Fibroblast of skin of scalp (primary cell): ENCODE data around the gene DHRSX.

Experiments
- DNase-seq: peaks from one replicate; pipeline ENCODE4 v3.0.0-alpha.2; 2013

DHRSX gene

DNA sequence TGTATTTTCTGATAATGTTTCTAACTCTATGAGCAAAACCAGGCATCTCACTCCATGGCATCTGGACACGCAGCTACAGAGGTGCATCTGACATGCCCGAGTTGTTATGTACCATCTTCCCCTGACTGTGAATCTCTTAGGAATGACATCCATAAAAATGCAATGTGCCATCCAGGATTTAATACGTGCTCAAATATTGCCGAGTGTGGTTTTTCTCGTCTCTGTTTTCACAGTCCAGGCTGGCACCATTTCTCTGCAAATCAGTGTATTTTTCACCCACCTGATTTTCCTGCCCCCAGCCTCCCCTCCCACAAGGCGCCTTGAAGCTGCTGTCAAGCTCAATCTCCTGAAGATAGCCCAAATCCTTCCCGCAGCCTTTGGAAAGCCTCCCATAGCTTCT, 154.6 kb downstream of the DHRSX start:
- DNase-seq = no peak

DNA sequence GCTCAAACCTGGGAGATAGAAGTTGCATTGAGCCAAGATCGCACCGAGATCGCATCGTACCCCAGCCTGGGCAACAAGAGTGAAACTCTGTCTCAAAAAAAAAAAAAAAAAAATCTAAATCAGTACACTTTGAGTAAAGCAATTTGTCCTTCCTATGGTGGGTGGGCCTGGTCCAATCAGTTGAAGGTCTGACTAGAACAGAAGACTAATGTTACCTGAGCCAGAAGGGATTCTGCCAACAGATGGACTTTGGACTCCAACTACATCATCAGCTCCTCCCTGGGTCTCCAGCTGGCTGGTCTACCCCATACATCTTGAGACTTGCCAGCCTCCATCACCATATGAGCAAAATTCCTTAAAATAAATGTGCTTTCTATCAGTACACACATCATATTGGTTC, 155.2 kb downstream of the DHRSX start:
- DNase-seq = no peak

DNA sequence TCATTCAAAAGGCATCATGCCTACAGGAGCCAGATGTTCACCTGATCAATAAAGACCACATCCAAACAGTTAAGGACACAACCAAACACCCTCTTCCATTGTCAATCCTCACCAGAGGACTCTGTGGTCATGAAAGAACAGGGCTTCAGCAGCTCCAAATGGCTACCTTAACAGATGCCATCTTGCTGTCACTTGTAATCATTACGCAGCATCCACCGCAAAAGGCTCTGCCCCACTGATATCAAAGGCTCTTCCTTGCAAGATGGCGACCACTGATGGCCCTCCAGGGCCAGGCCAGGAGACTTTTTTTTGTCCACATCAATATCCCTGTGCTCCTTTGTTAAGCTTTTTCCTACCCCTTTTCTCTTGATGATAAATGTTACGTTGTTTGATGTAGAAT, 157.4 kb downstream of the DHRSX start:
- no peak for DNase-seq

DNA sequence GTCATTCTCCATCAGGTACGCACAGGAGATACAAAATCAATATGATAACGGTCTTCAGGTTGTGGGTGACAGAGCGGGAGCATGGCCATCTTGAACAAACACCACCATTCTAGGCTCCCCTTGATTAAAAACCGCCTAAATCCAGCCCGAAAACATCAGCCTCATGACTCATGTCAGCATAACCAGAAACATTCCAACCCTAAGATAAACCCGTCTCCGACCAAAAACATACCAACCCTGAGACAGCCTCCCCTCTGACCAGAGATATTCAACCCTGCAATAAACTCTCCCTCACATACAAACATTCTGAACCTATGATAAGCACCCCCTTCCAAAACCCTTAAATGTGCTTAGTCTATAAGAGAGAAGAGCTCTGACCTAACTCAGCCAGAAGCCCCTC, 157.9 kb downstream of the DHRSX start:
- DNase-seq = peak; percentile 84

DNA sequence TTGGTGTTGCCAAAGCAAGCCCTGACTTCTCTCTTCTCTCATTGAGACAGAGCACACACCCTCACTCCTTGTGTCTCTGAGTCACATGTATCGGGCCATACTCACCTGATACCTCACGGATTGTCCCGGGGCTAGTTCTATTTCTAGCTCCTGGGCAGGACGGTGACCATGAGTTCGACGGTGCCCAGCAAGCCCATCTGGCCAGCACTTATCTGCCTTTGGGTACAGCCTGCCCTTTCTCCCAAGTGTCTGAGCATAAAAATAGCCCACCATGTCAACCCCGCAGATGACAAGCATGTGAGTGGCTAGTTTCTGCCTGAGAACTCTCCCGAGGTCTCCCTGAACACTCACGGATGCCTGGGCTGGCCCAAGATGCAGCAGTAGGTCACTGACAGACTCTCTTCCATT, 158.5 kb downstream of the DHRSX start:
- DNase-seq = no peak

DNA sequence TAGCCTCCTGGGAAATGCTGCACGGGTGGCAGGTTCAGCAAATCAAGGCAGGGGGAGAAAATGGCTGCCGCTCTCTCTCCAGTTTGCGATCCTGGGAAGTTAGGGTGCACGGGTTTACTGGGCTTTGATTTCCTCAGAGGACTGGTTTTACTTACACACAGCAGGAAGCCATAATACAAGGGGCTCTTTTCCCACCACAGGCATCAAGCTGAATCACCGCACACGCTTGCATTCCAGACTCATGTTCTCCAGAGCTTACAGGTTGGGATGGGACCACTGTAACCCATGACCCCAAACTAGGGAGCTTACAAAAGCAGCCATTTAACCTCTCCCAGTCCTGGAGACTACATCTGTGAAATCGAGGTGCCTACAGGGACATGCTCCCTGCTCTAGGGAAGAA, 159.8 kb downstream of the DHRSX start:
- peak; percentile 62 for DNase-seq

DNA sequence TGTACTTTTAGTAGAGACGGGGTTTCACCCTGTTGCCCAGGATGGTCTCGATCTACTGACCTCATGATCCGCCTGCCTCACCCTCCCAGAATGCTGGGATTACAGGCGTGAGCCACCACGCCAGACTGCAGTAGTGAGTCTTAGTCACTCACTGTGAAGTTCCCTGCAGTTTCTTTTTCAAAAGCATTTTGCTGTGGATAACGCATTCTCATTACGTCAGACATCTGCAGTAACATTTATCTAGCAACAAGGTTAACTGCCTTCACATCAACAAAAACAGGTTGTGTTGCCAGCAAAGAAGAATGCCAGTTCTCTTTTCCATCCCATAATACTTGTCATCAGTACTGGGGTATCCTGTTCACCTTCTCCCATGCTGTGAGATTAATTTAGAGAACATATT, 164.6 kb downstream of the DHRSX start:
- no peak for DNase-seq

DNA sequence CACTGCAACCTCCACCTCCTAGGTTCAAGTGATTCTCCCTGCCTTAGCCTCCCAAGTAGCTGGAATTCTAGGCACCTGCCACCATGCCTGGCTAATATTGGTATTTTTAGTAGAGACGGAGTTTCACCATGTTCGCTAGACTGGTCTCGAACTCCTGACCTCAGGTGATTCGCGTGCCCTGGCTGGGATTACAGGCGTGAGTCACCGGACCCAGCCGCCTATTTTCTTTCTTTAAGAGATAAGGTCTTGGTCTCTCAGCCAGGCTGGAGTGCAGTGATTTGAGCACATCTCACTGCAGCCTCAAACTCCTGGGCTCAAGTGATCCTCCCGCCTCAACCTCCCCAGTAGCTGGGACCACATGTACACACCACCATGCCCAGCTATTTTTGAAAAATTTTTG, 166.5 kb downstream of the DHRSX start:
- no peak for DNase-seq

DNA sequence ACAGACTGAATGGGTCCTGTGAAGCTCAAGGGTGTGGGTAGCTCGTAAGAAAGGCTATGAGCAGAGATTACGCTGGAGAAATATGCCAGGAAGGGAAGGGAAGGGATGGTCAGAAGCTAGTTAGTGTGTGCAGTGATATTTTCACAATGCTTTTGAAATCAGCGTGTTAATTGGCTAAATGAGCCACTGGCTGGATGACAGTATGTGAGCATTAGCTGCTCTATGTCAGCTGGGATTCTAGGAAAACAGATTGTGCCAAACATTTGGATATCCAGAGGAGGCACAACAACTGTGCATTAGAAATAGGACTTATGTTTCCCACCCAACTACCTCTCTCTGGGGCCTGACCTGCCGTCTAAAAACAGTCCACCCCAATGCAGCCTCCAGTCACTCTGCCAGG, 168.5 kb downstream of the DHRSX start:
- no peak for DNase-seq

DNA sequence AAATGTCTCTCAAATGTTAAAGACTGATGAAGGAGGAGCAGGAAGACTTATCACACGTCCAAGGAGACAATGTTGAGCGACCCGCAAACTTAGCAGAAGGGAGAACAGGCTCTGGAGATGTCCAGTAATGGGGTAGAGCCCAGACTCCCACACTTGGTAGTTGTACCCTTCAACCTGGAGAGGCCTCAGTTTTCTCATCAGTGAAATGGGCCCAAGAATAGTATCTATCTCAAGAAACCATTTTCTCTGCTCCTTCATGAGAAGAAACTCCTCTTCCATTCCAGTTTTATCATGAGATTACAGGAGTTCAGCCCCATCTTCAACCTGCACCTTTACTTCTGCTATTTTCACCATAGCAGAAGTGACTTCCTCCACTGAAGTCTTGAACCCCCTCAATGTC, 169.9 kb downstream of the DHRSX start:
- DNase-seq = no peak

DNA sequence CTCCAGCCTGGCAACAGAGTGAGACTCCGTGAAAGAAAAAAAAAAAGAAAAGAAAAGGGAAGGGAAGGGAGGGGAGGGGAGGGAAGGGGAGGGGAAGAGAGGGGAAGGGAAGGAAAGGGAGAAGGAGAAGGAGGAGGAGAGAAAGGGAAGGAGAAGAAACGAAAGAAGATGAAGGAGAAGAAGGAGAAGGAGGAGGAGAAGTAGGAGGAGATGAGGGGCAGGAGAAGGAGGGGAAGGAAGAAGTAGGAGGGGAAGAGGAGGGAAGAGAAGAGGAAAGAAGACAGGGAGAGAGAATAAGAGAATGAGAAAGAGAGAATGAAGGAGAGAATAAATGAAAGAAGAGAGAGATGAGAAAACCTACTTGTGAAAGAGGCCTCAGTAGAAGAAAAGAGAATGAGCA, 170.3 kb downstream of the DHRSX start:
- DNase-seq = no peak

DNA sequence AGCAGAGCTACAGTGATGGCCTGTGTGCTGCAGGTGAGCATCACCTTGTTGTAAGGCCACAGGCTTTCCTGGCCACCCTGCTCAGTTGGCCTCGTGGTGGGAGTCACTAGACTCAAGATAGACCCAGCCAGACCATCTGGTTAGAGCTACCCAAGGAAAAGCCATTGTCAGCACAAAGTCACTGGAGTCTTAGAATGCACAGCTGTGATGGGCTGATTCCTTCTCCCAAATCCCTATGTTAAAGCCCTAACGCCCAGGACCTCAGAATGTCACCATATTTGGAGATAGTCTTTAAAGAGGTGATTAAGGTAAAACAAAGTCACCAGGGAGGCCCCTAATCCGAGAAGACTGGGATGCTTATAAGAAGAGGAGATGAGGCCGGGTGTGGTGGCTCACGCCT, 173.4 kb downstream of the DHRSX start:
- DNase-seq = no peak

DNA sequence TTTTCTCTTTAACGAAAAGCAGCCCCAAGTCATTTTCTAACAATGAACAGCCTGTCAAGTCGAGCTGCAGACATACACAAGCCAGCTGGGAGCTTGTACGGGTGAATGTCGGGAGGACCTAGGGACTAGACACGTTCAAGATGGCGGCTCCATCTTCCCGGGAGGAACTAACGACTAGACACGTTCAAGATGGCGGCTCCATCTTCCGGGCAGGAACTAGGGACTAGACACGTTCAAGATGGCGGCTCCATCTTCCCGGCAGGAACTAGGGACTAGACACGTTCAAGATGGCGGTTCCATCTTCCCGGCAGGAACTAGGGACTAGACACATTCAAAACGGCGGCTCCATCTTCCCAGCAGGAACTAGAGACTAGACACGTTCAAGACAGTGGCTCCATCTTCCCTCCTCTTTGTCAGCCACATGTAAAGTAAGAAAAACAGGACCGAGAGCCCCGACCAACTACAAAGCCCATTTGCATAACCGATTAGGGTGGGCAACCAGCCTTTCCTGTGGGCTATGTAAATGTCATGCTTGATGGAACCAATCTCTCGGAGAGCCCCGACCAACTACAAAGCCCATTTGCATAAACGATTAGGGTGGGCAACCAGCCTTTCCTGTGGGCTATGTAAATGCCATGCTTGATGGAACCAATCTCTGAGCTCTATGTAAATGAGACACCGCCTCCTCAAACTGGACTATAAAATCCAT, 175.5 kb downstream of the DHRSX start:
- peak; percentile 23 for DNase-seq

DNA sequence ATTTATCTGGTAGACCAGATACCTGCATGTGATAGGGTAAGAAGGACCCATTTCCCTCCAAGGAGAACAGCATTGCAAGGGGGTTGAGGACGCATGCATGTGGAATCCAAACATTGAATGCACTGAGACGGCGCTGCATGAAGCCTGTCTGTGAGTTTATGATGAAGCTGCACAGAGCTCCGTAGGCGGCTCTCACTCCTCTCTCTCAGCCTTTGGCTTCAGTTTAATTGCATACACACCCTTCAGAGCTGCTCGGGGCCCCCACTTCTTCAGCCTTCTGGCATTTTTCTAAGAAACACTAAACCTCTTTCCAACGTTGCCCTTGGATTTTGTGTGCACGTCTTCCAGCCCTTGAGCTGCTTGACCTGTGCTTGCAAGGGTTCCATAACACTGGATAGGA, 176.6 kb downstream of the DHRSX start:
- DNase-seq = no peak

DNA sequence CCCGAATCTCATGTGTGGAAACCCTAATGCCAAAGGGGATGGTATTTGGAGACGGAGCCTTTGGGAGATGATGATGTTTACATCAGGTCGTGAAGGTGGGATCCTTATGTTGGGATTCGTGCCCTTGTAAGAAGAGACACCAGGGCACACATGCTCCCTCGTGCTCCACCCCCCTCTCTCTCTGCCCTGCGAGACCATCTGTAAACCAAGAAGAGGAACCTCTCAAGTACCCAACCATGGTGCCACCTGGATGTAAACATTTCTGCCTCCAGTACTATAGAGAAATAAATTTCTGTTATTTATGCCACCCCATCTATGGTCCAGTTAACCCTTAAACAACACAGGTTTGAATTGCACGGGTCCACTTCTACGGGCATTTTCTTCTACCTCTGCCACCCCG, 179.4 kb downstream of the DHRSX start:
- no peak for DNase-seq

DNA sequence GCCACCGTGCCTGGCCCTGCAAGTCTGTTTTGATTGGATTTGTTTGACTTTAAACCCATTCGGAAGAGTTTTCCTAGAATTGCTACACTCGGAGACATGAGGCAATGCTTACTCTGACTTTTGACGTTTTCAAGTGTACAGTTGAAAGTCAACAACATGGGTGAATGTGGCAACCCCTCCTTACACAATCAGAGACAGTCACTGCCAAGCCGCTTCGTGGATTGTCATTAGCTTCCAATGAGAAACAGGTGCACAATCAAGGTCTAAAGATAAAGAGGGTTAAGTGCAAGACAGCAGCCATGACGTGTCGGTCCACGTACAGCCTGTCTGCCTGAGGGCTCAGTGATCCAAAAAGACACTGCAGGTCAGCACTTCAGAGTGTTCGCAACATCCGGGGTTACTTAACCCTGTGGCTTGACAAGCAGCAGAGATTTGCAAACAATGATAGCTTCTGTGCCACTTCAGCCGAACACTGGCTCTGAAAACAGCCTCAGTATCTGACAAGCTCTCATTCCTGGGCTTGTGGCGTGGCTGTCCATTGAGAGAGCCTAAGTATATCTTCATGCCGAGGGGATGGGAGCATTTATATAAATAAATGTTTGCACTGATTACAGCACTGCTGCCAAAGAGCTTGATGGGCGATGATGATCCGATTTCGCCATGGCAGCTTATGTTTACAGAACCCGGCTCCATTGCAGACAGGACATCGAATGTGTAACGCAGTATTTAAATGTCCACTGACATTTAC, 180.0 kb downstream of the DHRSX start:
- DNase-seq = no peak

DNA sequence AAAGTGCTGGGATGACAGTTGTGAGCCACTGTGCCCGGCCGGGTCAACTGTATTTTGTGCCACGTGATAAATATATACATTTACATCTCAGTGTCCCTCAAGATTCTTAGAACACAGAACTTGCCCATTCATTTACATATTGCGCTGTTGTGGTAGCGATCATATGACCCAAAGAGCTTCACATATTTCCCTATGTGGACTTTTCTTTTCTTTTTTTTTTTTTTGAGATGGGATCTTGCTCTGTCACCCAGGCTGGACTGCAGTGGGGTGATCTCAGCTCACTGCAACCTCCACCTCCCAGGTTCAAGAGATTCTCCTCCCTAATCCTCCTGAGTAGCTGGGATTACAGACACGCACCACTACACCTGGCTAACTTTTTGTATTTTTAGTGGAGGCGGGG, 180.7 kb downstream of the DHRSX start:
- no peak for DNase-seq

DNA sequence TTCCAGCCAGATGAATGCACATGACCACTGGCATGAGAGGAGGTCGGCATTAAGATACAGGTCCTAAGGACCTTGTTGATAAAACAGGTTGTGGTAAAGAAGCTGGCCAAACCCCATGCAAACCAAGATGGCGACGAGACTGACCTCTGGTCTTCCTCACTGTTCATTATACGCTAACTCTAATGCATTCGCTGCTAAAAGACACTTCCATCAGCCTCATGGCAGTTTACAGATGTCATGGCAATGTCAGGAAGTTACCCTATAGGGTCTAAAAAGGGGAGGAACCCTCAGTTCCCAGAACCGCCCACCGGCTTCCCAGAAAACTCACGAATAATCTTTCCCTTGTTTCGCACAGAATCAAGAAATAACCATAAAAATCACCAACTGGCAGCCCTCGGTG, 182.4 kb downstream of the DHRSX start:
- DNase-seq = no peak

DNA sequence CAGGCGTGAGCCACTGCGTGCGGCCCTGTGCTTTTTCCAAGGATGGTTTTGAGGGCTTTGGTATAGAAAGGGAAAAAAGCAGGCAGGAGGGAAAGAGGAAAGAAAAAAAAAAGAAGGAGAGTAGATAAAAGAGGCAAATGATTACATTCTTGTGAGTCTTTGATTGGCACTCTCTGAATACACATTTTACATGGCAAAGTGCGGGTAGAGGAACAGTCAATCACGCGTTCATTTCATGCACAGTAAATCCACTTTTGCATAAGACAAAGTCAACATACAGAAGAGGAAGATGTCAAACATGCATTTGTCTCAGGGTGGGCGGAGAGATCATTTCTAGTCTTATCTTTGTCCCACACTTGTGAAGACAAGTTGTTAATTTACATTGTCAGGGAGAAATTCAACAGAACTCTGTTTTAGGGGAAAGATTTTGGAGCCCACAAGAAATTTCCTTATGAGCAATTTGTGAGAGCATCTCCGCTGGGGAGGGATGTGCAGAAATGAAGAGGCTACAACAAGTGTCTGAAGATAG, 183.2 kb downstream of the DHRSX start:
- DNase-seq = no peak

DNA sequence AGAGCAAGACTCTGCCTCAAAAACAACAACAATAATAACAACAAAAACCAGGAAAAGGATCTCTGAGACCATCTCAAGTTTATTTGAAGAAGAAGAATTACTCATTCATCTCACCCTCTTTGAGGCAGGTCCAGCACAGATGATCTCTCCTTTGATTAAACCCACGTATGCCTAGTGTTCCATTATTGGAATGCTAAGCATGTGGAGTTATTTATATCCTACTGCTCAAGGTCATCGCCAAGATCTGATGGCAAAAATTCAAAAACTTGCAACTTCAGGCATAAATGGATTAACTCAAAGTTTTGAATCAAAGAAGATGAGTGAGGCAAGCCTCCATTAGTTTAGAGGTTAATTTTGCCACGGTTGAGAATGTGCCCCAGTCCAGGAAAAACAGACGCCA, 184.2 kb downstream of the DHRSX start:
- peak; percentile 17 for DNase-seq

DNA sequence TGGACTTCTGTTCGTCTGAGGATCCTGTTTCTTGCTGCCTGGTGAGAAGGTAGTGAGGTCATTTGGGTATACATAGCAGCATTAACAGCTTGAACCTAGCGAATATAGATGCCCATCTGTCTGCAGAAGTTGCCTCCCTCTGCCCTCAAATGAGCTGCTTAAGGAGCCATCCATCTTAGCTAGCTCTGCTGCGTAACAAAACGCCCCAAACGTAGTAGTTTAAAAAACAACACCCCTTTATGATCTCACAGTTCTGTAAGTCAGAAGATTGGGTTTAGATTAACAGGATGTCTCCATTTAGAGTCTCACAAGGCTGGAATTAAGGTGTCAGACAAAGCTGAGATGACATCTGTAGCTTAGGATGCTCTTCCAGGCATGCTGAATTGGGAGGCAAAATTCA, 185.3 kb downstream of the DHRSX start:
- DNase-seq = no peak

DNA sequence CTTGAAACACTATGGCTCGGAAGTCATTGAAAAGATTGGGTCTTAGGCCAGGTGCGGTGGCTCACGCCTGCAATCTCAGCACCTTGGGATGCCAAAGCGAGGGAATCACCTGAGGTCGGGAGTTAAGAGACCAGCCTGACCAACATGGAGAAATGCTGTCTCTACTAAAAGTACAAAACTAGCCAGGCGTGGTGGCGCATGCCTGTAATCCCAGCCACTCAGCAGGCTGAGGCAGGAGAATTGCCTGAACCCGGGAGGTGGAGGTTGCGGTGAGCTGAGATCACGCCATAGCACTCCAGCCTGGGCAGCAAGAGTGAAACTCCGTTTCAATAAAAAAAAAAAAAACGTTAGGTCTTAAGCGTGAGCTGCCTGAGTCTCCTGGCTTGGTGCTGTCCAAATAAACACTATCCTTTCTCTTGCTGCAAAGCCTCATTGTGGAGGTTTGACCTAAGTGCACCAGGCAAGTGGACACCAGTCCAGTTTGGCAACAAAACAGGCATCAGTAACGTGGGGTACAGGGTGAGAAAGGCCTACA, 185.9 kb downstream of the DHRSX start:
- no peak for DNase-seq

DNA sequence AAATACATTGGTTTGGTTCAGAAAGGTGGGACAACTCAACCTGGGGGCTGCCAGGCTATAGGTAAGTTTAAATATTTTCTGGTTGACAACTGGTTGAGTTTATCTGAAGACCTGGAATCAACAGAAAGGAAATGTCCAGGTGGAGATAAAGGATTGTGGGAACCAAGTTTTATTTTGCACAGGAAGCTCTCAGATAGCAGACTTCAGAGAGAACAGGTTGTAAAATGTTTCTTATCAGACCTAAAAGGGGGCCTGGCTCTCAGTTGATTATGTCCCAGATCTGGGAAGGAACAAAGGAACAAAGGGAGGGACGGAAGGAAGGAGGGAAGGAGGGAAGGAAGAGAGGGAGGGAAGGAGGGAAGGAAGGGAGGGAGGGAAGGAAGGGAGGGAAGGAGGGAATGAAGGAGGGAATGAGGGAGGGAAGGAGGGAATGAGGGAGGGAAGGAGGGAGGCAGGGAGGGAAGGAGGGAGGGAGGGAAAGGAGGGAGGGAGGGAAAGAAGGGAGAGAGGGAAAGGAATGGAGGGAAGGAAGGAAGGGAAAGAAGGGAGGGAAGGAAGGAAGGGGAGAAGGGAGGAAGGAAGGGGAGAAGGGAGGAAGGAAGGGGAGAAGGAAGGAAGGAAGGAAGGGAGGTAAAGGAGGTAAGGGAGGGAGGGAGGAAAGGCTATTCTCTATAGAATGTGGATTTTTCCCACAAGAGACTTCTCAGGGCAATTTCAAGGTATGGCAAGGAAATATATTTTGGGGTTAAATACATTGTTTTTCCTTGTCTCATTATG, 186.7 kb downstream of the DHRSX start:
- DNase-seq = no peak
